KMS-11 (cell line): ENCODE measurements around the gene ZNF578.
"Not testable (repeated sequence)": the region's sequence is repeated elsewhere in the genome, so short reads cannot be mapped to it uniquely, and the experiment has no call there.

Experiments used
- H2AFZ ChIP-seq: fragments of 200-600 bp; sonication (generic); 2 replicates; pipeline ENCODE4 v1.6.1; 2016; ENCODE audit warnings: antibody characterized with exemption, mixed run types, low read depth
- H3K27ac ChIP-seq: fragments of 200-600 bp; sonication (generic); 2 replicates; pipeline ENCODE4 v1.6.1; 2016; ENCODE audit warnings: mild to moderate bottlenecking, mixed run types
- H3K27me3 ChIP-seq: fragments of 200-600 bp; sonication (generic); 2 replicates; pipeline ENCODE4 v1.6.1; 2017; ENCODE audit warnings: mild to moderate bottlenecking, low read depth, mixed run types, moderate library complexity; ENCODE audit not compliant: insufficient read depth
- H3K36me3 ChIP-seq: fragments of 200-600 bp; sonication (generic); 2 replicates; pipeline ENCODE4 v1.6.1; 2017; ENCODE audit warnings: mild to moderate bottlenecking, mixed run types; ENCODE audit not compliant: insufficient read depth
- H3K4me1 ChIP-seq: fragments of 200-600 bp; sonication (generic); 2 replicates; pipeline ENCODE4 v1.6.1; 2016; ENCODE audit warnings: mild to moderate bottlenecking, low read depth, mixed run types; ENCODE audit not compliant: poor library complexity, severe bottlenecking
- H3K4me2 ChIP-seq: fragments of 200-600 bp; sonication (generic); 2 replicates; pipeline ENCODE4 v1.7.0; 2016; ENCODE audit warnings: mild to moderate bottlenecking, mixed run types
- H3K4me3 ChIP-seq: fragments of 200-600 bp; sonication (generic); IDR thresholded peaks from 2 replicates; pipeline ENCODE4 v1.6.1; 2017; ENCODE audit warnings: low read depth, low read length, mixed read lengths; ENCODE audit not compliant: insufficient read depth
- H3K79me2 ChIP-seq: fragments of 200-600 bp; sonication (generic); 2 replicates; pipeline ENCODE4 v1.6.1; 2016; ENCODE audit warnings: low read depth, mixed run types; ENCODE audit not compliant: insufficient read depth
- H3K9ac ChIP-seq: fragments of 200-600 bp; sonication (generic); 2 replicates; pipeline ENCODE4 v1.6.1; 2016; ENCODE audit warnings: mild to moderate bottlenecking, mixed run types
- H4K20me1 ChIP-seq: fragments of 200-600 bp; sonication (generic); 2 replicates; pipeline ENCODE4 v1.6.1; 2016; ENCODE audit warnings: mild to moderate bottlenecking, mixed run types; ENCODE audit not compliant: insufficient read depth
- TF ChIP-seq, protein P1 (sequence below): fragments of 200-600 bp; sonication (generic); conservative IDR thresholded peaks from 2 replicates; pipeline ENCODE4 v1.6.1; 2017; ENCODE audit warnings: low read depth, mild to moderate bottlenecking, antibody characterized with exemption, low read length, moderate library complexity, mixed read lengths

The ZNF578 gene

DNA sequence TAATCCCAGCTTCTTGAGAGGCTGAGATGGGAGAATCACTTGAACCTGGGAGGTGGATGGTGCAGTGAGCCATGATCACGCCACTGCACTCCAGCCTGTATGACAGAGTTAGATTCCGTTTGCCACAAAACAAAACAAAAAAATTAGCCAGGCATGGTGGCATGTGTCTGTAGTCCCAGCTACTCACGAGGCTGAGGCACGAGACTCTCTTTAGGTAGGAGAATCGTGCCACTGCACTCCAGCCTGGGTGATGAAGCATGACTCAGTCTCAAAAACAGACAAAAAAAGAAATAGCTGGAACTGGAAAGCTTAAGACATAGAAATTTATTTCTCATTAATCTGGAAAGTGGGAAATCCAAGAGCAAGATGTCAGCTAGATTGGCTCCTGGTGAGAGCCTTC, 53.9 kb downstream of the ZNF578 start:
- no peaks in the 10 kb centered on the region for H3K36me3 ChIP-seq
- TF ChIP-seq, protein P1, sequence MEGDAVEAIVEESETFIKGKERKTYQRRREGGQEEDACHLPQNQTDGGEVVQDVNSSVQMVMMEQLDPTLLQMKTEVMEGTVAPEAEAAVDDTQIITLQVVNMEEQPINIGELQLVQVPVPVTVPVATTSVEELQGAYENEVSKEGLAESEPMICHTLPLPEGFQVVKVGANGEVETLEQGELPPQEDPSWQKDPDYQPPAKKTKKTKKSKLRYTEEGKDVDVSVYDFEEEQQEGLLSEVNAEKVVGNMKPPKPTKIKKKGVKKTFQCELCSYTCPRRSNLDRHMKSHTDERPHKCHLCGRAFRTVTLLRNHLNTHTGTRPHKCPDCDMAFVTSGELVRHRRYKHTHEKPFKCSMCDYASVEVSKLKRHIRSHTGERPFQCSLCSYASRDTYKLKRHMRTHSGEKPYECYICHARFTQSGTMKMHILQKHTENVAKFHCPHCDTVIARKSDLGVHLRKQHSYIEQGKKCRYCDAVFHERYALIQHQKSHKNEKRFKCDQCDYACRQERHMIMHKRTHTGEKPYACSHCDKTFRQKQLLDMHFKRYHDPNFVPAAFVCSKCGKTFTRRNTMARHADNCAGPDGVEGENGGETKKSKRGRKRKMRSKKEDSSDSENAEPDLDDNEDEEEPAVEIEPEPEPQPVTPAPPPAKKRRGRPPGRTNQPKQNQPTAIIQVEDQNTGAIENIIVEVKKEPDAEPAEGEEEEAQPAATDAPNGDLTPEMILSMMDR, result no peak
- no peaks in the 10 kb centered on the region for H4K20me1 ChIP-seq
- no peak overlapping the region for H3K4me3 ChIP-seq
- no peaks in the 10 kb centered on the region for H3K4me1 ChIP-seq
- no peak overlapping the region for H2AFZ ChIP-seq
- H3K27ac ChIP-seq, result no peak overlapping the region
- H3K27me3 ChIP-seq, result no peaks in the 10 kb centered on the region
- no peak overlapping the region for H3K4me2 ChIP-seq
- H3K79me2 ChIP-seq, result no peaks in the 10 kb centered on the region
- H3K9ac ChIP-seq, result no peak overlapping the region

GRCh38 chr19:52516191-52516590, 62.8 kb downstream of the ZNF578 start:
- Histone ChIP-seq H3K9ac (no peak overlapping the region), H3K27ac (no peak overlapping the region), H3K4me1 (no peaks in the 10 kb centered on the region), H3K4me2 (no peak overlapping the region), H2AFZ (no peak overlapping the region), H3K79me2 (no peaks in the 10 kb centered on the region), H4K20me1 (no peaks in the 10 kb centered on the region), H3K27me3 (peaks cover 10% of the 10 kb centered on the region; the same call in 1 of the 2 replicates), H3K36me3 (no peaks in the 10 kb centered on the region), H3K4me3 (no peak overlapping the region)
- TF ChIP-seq, protein P1, result no peak

GRCh38 chr19:52518646-52519045, 65.3 kb downstream of the ZNF578 start:
- TF ChIP-seq, protein P1, result no peak
- Histone ChIP-seq H3K79me2 (no peaks in the 10 kb centered on the region), H3K27ac (no peak overlapping the region), H3K9ac (no peak overlapping the region), H3K4me2 (no peak overlapping the region), H3K36me3 (no peaks in the 10 kb centered on the region), H2AFZ (no peak overlapping the region), H4K20me1 (no peaks in the 10 kb centered on the region), H3K27me3 (peaks cover 12% of the 10 kb centered on the region; the same call in 1 of the 2 replicates), H3K4me3 (no peak overlapping the region), H3K4me1 (no peaks in the 10 kb centered on the region)

- H3K4me3 ChIP-seq, H3K4me1 ChIP-seq, H3K79me2 ChIP-seq, H3K36me3 ChIP-seq, H3K4me2 ChIP-seq, H4K20me1 ChIP-seq, H3K27ac ChIP-seq, H2AFZ ChIP-seq, H3K9ac ChIP-seq: not testable (repeated sequence)
- peaks cover 12% of the 10 kb centered on the region; the same call in 1 of the 2 replicates for H3K27me3 ChIP-seq
Observed at GRCh38 chr19:52519175-52519574, 65.8 kb downstream of the ZNF578 start.

DNA sequence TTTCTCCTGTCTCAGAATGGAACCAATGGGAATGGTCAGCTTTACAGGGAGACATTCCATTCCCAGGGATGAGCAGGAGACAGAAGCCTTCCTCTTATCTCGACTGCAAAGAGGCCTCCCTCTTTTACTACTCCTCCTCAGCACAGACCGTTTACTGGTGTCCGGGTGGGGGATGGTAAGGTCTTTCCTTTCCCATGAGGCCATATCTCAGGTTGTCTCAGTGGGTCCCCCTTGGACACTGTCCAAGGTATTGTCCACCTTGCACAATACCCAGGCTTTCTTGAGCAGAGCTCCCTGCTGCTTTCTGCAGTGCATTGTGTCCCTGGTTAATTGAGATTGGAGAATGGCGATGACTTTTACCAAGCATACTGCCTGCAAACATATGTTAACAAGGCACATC, 66.7 kb downstream of the ZNF578 start:
- Histone ChIP-seq H3K79me2 (no peaks in the 10 kb centered on the region), H3K27ac (no peak overlapping the region), H3K4me3 (no peak overlapping the region), H3K9ac (no peak overlapping the region), H3K4me2 (no peak overlapping the region), H3K4me1 (no peaks in the 10 kb centered on the region), H3K27me3 (peaks cover 12% of the 10 kb centered on the region; the same call in 1 of the 2 replicates), H2AFZ (no peak overlapping the region), H4K20me1 (no peaks in the 10 kb centered on the region), H3K36me3 (no peaks in the 10 kb centered on the region)
- TF ChIP-seq, protein P1, result no peak
